K562 (cell line): Measurements from ENCODE around the gene NT5C2. TPM values are rescaled to one million over a fixed set of nuclear protein-coding genes. Genes with fewer than 3 reads are reported as not detected.

ENCODE experiments used
- ATAC-seq: fragments of 200-7000 bp; cut with Tn5 transposase; 3 replicates; pipeline ENCODE4 v1.9.1; 2020; ENCODE audit warnings: moderate library complexity
- BruUV-seq: library from RNA; stranded (reverse); fragments of 400-500 nt; replicated peaks from 2 replicates; lab custom pipeline; 2021; lab: Mats Ljungman, UMichigan
- CTCF ChIA-PET: fragments of 300-600 bp; formaldehyde crosslinking; extraction: SDS; loops from one replicate; lab custom pipeline; 2021; ENCODE audit warnings: low intra/inter-chr PET ratio; lab: Yijun Ruan, JAX
- POLR2A ChIA-PET: fragments of 300-600, 350-650 bp; sonication (Branson Sonifier 250); formaldehyde crosslinking; extraction: SDS; loops from one replicate; lab custom pipeline; 2021; ENCODE audit warnings: antibody characterized with exemption, inconsistent platforms; lab: Yijun Ruan, JAX
- DNase-seq, 4 experiments: peaks; one replicate each; pipeline versions ENCODE4 v3.0.0 to v3.0.0-alpha.2; 2011 to 2018; ENCODE audit warnings: low spot score in 3 of 4, mixed read lengths in 3 of 4; ENCODE audit errors: extremely low read depth in 1 of 4
- FAIRE-seq: peaks from 2 replicates; lab custom pipeline; 2011; peaks lifted over from hg19 to GRCh38; lab: Jason Lieb, UNC
- H2AFZ ChIP-seq: 2 replicates; pipeline ENCODE4 v1.6.0; 2011; ENCODE audit warnings: low read depth, low read length, control low read depth, inconsistent platforms
- H3K27ac ChIP-seq: fragments of 200-600 bp; 3 replicates; pipeline ENCODE4 v1.8.0; 2011; ENCODE audit warnings: low read depth, mild to moderate bottlenecking, control low read depth, inconsistent platforms, low read length, moderate library complexity, mixed read lengths; ENCODE audit errors: extremely low read depth
- H3K27me3 ChIP-seq, 2 experiments: fragments of 300-600 bp in 1 of 2; 2 replicates in 1 of 2; 3 replicates in 1 of 2; pipeline versions ENCODE4 v1.6.0 to v1.8.0; 2011; ENCODE audit warnings: inconsistent platforms in 2 of 2, low read length in 2 of 2, mild to moderate bottlenecking in 1 of 2, mixed read lengths in 1 of 2, moderate library complexity in 1 of 2; ENCODE audit not compliant: control insufficient read depth in 2 of 2, insufficient read depth in 2 of 2
- H3K36me3 ChIP-seq: fragments of 300-600 bp; 3 replicates; pipeline ENCODE4 v1.8.0; 2011; ENCODE audit warnings: mild to moderate bottlenecking, low read length, inconsistent platforms; ENCODE audit not compliant: control insufficient read depth, insufficient read depth
- H3K4me1 ChIP-seq, 2 experiments: fragments of 200-600 bp in 1 of 2; replicated peaks in 1 of 2; 2 replicates in 1 of 2; 3 replicates in 1 of 2; pipeline versions ENCODE4 v1.5.1 to v1.8.0; 2011; ENCODE audit warnings: inconsistent platforms in 2 of 2, low read length in 2 of 2, mild to moderate bottlenecking in 1 of 2, mixed read lengths in 1 of 2, moderate library complexity in 1 of 2; ENCODE audit not compliant: control insufficient read depth in 2 of 2, insufficient read depth in 2 of 2
- H3K4me2 ChIP-seq: 2 replicates; pipeline ENCODE4 v1.6.1; 2011; ENCODE audit warnings: low read length, control low read depth, inconsistent platforms, mixed read lengths; ENCODE audit not compliant: insufficient read depth
- H3K4me3 ChIP-seq: fragments of 200-600 bp; sonication (generic), shearing (Covaris generic); 2 replicates; pipeline ENCODE4 v1.5.1; 2016; ENCODE audit warnings: control low read depth, inconsistent platforms
- H3K79me2 ChIP-seq: fragments of 200-600 bp; 3 replicates; pipeline ENCODE4 v1.8.0; 2011; ENCODE audit warnings: low read length, inconsistent platforms; ENCODE audit not compliant: control insufficient read depth, insufficient read depth
- H3K9ac ChIP-seq, 2 experiments: 2 replicates each; pipeline versions ENCODE4 v1.6.0 to v1.6.1; 2011; ENCODE audit warnings: low read depth in 2 of 2, low read length in 2 of 2, control low read depth in 1 of 2, inconsistent platforms in 1 of 2, mild to moderate bottlenecking in 1 of 2, mixed read lengths in 1 of 2; ENCODE audit not compliant: insufficient read depth in 1 of 2
- H3K9me1 ChIP-seq: one replicate; pipeline ENCODE4 v1.6.0; 2011; ENCODE audit warnings: inconsistent platforms, mild to moderate bottlenecking, low read length, moderate library complexity; ENCODE audit not compliant: control insufficient read depth, insufficient read depth
- H3K9me3 ChIP-seq: replicated peaks from 2 replicates; pipeline ENCODE4 v1.5.1; 2011; ENCODE audit warnings: low read depth, low read length, inconsistent platforms; ENCODE audit not compliant: control insufficient read depth, insufficient read depth
- H4K20me1 ChIP-seq: replicated peaks from 2 replicates; pipeline ENCODE4 v1.6.1; 2011; ENCODE audit warnings: low read length, inconsistent platforms, mixed read lengths; ENCODE audit not compliant: control insufficient read depth, insufficient read depth
- ETV6 ChIP-seq, 3 experiments: fragments of 150-350 bp in 1 of 3; sonication (generic) in 1 of 3; formaldehyde crosslinking in 1 of 3; IDR thresholded peaks; 2 replicates each; pipeline versions ENCODE4 v1.6.1 to v1.8.0; 2014 to 2022; ENCODE audit warnings: borderline replicate concordance in 2 of 3, low read depth in 2 of 3, antibody characterized with exemption in 1 of 3, low read length in 1 of 3, mild to moderate bottlenecking in 1 of 3, missing genetic modification reagents in 1 of 3
- FOS ChIP-seq: IDR thresholded peaks from 3 replicates; pipeline ENCODE4 v1.6.1; 2011; ENCODE audit not compliant: insufficient read length; ENCODE audit errors: extremely low read depth
- HIVEP1 ChIP-seq: fragments of 250-450 bp; sonication (Bioruptor Pico); IDR thresholded peaks from 2 replicates; pipeline ENCODE4 v1.4.0; 2020; ENCODE audit warnings: mild to moderate bottlenecking
- KLF10 ChIP-seq: fragments of 250-450 bp; sonication (Bioruptor Pico); IDR thresholded peaks from 2 replicates; pipeline ENCODE4 v1.6.1; 2021; ENCODE audit warnings: matching md5 sums
- MTA1 ChIP-seq: fragments of 450-650 bp; IDR thresholded peaks from 2 replicates; pipeline ENCODE4 v1.6.1; 2017; ENCODE audit warnings: borderline replicate concordance
- NFATC3 ChIP-seq: fragments of 450-650 bp; IDR thresholded peaks from 2 replicates; pipeline ENCODE4 v1.6.1; 2017; ENCODE audit warnings: mild to moderate bottlenecking
- POU5F1 ChIP-seq: fragments of 150-350 bp; IDR thresholded peaks from 2 replicates; pipeline ENCODE4 v1.6.1; 2014; ENCODE audit warnings: borderline replicate concordance, low read length, low read depth, mild to moderate bottlenecking; ENCODE audit not compliant: partially characterized antibody
- RAD21 ChIP-seq, 2 experiments: fragments of 250-450 bp in 1 of 2; fragments of 450-650 bp in 1 of 2; sonication (Bioruptor Pico) in 1 of 2; formaldehyde crosslinking in 1 of 2; IDR thresholded peaks in 1 of 2; conservative IDR thresholded peaks in 1 of 2; 2 replicates each; pipeline versions ENCODE4 v1.4.0 to v1.8.0; 2020 to 2022; ENCODE audit warnings: mild to moderate bottlenecking in 2 of 2, moderate library complexity in 1 of 2
- SIX5 ChIP-seq, 2 experiments: IDR thresholded peaks; 2 replicates each; pipeline ENCODE4 v1.6.1; 2011; ENCODE audit warnings: low read length in 2 of 2, borderline replicate concordance in 1 of 2, low read depth in 1 of 2, mild to moderate bottlenecking in 1 of 2, moderate library complexity in 1 of 2; ENCODE audit not compliant: insufficient read depth in 1 of 2
- SMC3 ChIP-seq: conservative IDR thresholded peaks from 2 replicates; pipeline ENCODE4 v1.6.1; 2011; ENCODE audit warnings: low read depth, low read length, improper control_type of control experiment; ENCODE audit not compliant: insufficient read depth
- ZNF224 ChIP-seq: sonication (generic); formaldehyde crosslinking; IDR thresholded peaks from 2 replicates; pipeline ENCODE4 v1.8.0; 2022; ENCODE audit warnings: mild to moderate bottlenecking, missing genetic modification reagents
- WGBS: fragments of 100-300 bp; shearing (Covaris generic); methylation state at CpG from one replicate; pipeline ENCODE4 v1.1.6; 2016; ENCODE audit warnings: low coverage, mixed read lengths; ENCODE audit not compliant: insufficient coverage; ENCODE audit errors: missing lambda C conversion rate; 5-methylcytosine and 5-hydroxymethylcytosine counted together
- in situ Hi-C: fragments of 300-500 bp; cut with MboI; formaldehyde crosslinking; loops from 4 replicates; pipeline ENCODE4 v1.15.0; 2018; ENCODE audit warnings: inconsistent platforms, mixed read lengths
- intact Hi-C: fragments of 100-400 bp; cut with micrococcal nuclease; formaldehyde crosslinking; loops from 2 replicates; pipeline ENCODE4 v1.14.2; 2022
- polyA plus RNA-seq, 8 experiments: library from polyadenylated mRNA; depleted of rRNA in 4 of 8; stranded (reverse) in 5 of 8; unstranded in 3 of 8; fragments of >200 nt; fragmentation: Nextera tagmentation in 2 of 8; fragmentation: Illumina TruSeq in 1 of 8; extraction: Ambion mirVana in 2 of 8; extraction: Trizol in 1 of 8; gene quantifications; 2 replicates each; pipeline versions ENCODE4 v1.2.1 to v1.2.3, GENCODE V29; 2011 to 2014; ENCODE audit warnings: inconsistent platforms in 1 of 8, missing spikeins in 1 of 8
- total RNA-seq, 7 experiments: library from RNA; depleted of rRNA in 6 of 7; stranded (reverse); fragments of >200 nt in 6 of 7; fragmentation: Illumina TruSeq in 2 of 7; extraction: Trizol in 2 of 7; gene quantifications; 2 replicates each; pipeline versions ENCODE4 v1.2.1 to v1.2.3, GENCODE V29; 2011 to 2021; ENCODE audit warnings: low replicate concordance in 1 of 7
- TF ChIP-seq, protein P1 (sequence below): fragments of 250-450 bp; sonication (Bioruptor Pico); IDR thresholded peaks from 2 replicates; pipeline ENCODE4 v1.9.0; 2021; ENCODE audit warnings: mild to moderate bottlenecking
- TF ChIP-seq, protein P2 (sequence below): sonication (generic); formaldehyde crosslinking; IDR thresholded peaks from 2 replicates; pipeline ENCODE4 v1.8.0; 2022; ENCODE audit warnings: mild to moderate bottlenecking, missing genetic modification reagents

Gene NT5C2
- total and polyA plus RNA-seq, 9 of the 15 experiments (the other 6 are each of a cell fraction or from before 2014, with no cell fraction given), result 11.3 to 45.2 (median 27.7) TPM

DNA sequence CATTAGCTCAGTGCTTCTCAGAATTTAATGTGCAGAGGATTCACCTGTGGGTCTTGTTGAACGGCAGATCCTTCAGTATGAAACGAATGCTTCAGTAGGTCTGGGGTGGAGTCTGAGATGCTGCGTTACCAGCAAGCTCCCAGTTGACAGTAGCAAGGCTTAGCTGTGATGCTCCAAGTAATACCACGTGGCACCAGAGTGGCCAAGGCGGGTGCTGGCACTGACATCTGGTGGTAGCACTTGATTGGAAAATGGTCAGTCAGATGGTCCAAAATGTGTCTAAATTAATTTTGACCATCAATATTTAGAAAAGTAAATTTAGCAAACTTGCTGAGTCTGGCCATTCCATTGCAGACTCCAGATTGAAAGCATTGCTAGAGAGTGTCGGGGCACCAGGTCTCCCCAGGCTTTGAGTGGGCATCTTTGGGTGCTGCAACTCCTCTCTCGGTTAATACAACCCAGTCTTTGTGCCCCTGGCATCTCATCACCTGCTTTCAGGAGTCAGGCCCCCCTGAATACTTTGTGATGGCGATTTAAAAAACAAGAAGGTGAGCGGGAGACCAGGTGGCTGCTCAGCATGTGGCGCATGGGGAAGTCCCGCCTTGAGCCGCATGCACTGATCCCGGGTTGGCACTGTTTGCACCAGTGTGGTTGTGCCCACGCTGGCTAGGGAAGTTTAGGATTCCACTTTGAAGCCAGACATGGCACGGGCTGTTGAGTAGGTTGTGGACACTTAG is 130.1 kb downstream of the NT5C2 start:
- ATAC-seq, result no peak
- in situ Hi-C loops, result no loop called here
- FAIRE-seq, result no peak
- no peak overlapping the region for H2AFZ ChIP-seq
- POLR2A ChIA-PET, result interaction anchor here (0.6 kb wide), 1 partner anchor 20 kb away, joined by 4 read pairs; no protein-coding TSS in a partner anchor
- no TSS peak for BruUV-seq
- H3K9ac ChIP-seq, result no peak overlapping the region
- no peaks in the 10 kb centered on the region for H4K20me1 ChIP-seq
- H3K27ac ChIP-seq, result no peak overlapping the region
- CTCF ChIA-PET, result no interaction called here
- H3K79me2 ChIP-seq, result no peaks in the 10 kb centered on the region
- H3K4me1 ChIP-seq, result no peaks in the 10 kb centered on the region; a peak in 2 of 5 replicates
- no peaks in the 10 kb centered on the region for H3K27me3 ChIP-seq
- no peaks in the 10 kb centered on the region for H3K36me3 ChIP-seq
- H3K9me1 ChIP-seq, result no peaks in the 10 kb centered on the region
- no peak overlapping the region for H3K4me2 ChIP-seq
- intact Hi-C loops, result no loop called here
- DNase-seq, result no peak
- H3K9me3 ChIP-seq, result no peaks in the 10 kb centered on the region
- no peak overlapping the region for H3K4me3 ChIP-seq
- WGBS, result 45% methylated on average over 14 of the region's 15 CpGs
- no peak for TF ChIP-seq FOS
- TF ChIP-seq SMC3, result 0 out of 2 replicates have a peak, but pooled peaks have one; percentile 18
- TF ChIP-seq KLF10, result no peak
- no peak for TF ChIP-seq SIX5 (IDR thresholded peaks at IDR 0.05; ENCODE audit: borderline replicate concordance in 1 of 2, insufficient read depth in 1 of 2, low read depth in 1 of 2, low read length in 2 of 2)
- no peak for TF ChIP-seq MTA1
- TF ChIP-seq, protein P1, sequence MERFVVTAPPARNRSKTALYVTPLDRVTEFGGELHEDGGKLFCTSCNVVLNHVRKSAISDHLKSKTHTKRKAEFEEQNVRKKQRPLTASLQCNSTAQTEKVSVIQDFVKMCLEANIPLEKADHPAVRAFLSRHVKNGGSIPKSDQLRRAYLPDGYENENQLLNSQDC (CRISPR knock-in tag), result no peak
- no peak for TF ChIP-seq ETV6 (IDR thresholded peaks at IDR 0.05; ENCODE audit: borderline replicate concordance in 1 of 2, low read depth in 2 of 2, low read length in 1 of 2)
- no peak for TF ChIP-seq ETV6 (CRISPR knock-in tag; IDR thresholded peaks at IDR 0.05; ENCODE audit: borderline replicate concordance)
- no peak for TF ChIP-seq HIVEP1 (CRISPR knock-in tag)
- no peak for TF ChIP-seq ZNF224
- no peak for TF ChIP-seq NFATC3
- no peak for TF ChIP-seq POU5F1
- TF ChIP-seq, protein P2, sequence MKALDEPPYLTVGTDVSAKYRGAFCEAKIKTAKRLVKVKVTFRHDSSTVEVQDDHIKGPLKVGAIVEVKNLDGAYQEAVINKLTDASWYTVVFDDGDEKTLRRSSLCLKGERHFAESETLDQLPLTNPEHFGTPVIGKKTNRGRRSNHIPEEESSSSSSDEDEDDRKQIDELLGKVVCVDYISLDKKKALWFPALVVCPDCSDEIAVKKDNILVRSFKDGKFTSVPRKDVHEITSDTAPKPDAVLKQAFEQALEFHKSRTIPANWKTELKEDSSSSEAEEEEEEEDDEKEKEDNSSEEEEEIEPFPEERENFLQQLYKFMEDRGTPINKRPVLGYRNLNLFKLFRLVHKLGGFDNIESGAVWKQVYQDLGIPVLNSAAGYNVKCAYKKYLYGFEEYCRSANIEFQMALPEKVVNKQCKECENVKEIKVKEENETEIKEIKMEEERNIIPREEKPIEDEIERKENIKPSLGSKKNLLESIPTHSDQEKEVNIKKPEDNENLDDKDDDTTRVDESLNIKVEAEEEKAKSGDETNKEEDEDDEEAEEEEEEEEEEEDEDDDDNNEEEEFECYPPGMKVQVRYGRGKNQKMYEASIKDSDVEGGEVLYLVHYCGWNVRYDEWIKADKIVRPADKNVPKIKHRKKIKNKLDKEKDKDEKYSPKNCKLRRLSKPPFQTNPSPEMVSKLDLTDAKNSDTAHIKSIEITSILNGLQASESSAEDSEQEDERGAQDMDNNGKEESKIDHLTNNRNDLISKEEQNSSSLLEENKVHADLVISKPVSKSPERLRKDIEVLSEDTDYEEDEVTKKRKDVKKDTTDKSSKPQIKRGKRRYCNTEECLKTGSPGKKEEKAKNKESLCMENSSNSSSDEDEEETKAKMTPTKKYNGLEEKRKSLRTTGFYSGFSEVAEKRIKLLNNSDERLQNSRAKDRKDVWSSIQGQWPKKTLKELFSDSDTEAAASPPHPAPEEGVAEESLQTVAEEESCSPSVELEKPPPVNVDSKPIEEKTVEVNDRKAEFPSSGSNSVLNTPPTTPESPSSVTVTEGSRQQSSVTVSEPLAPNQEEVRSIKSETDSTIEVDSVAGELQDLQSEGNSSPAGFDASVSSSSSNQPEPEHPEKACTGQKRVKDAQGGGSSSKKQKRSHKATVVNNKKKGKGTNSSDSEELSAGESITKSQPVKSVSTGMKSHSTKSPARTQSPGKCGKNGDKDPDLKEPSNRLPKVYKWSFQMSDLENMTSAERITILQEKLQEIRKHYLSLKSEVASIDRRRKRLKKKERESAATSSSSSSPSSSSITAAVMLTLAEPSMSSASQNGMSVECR (CRISPR knock-in tag), result no peak
- TF ChIP-seq RAD21 (CRISPR knock-in tag; conservative IDR thresholded peaks at IDR 0.05 in 1 of 2, IDR thresholded peaks at IDR 0.05 in 1 of 2), result peak in 1 of 2 experiments; percentile 28; a peak in 1 of 4 replicates
